ENCODE results near the gene SPG11.

Gene SPG11

DNA sequence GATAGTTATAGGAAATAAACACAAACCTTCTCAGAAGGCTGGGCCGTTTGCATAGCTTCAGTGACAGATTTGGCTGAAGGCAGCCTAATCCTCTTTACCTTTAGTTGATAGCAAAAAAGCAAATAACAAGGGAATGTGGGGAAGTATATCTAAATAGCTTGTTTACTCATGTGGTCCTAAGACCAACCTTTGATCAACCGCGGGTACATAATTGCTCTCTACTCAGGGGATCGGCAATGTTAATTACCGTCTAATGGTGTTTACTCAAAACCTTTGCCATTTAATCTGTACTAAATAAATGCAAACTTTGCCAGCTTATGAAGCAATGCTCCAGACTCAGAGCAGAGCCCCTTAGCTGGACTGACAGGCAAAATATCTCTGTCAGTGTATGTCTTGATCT is 74.9 kb downstream of the SPG11 start:
- peaks cover 94% of the 10 kb centered on the region for H3K36me3 ChIP-seq (ENCODE audit: control insufficient read depth, insufficient read depth, low read length)
- no peak overlapping the region for H3K4me3 ChIP-seq (ENCODE audit: extremely low read depth, insufficient read depth, low read length, poor library complexity, severe bottlenecking)
- H3K9me3 ChIP-seq (ENCODE audit: control insufficient read depth, low read length): no peaks in the 10 kb centered on the region
- H3K27ac ChIP-seq (ENCODE audit: low read depth, low read length, severe bottlenecking): no peak overlapping the region
- 94% methylated on average over 4 of the region's 5 CpGs for WGBS, 2 experiments (ENCODE audit: insufficient coverage in 2 of 2)
- no peaks in the 10 kb centered on the region for H3K4me1 ChIP-seq (ENCODE audit: control insufficient read depth, insufficient read depth, low read length, poor library complexity, severe bottlenecking)

DNA sequence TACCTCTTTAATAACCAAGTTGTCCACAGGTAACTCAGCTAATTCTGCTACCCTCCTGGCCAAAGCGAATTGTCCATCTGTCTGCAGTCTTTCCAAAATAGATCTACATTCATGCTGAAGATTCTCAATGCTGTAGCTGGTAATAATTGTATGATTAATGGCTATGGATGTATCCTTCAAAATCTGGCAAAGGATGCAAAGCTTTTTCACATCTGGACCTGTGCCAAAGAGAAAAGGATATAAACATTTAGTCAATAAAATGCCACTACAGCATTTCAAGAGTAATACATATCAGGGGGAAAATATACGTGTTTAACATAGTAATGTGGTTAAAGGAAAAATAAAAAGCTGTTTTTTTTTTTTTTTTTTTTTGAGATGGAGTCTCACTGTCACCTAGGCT is 77.8 kb downstream of the SPG11 start:
- H3K9me3 ChIP-seq (ENCODE audit: control insufficient read depth, low read length): no peaks in the 10 kb centered on the region
- no peak overlapping the region for H3K27ac ChIP-seq (ENCODE audit: low read depth, low read length, severe bottlenecking)
- H3K36me3 ChIP-seq (ENCODE audit: control insufficient read depth, insufficient read depth, low read length): peaks cover 92% of the 10 kb centered on the region
- no peaks in the 10 kb centered on the region for H3K4me1 ChIP-seq (ENCODE audit: control insufficient read depth, insufficient read depth, low read length, poor library complexity, severe bottlenecking)
- H3K4me3 ChIP-seq (ENCODE audit: extremely low read depth, insufficient read depth, low read length, poor library complexity, severe bottlenecking): no peak overlapping the region
- 100% methylated on average over 1 of the region's 2 CpGs; no CpG with 5 or more reads in 1 of the 2 experiments for WGBS, 2 experiments (ENCODE audit: insufficient coverage in 2 of 2)

DNA sequence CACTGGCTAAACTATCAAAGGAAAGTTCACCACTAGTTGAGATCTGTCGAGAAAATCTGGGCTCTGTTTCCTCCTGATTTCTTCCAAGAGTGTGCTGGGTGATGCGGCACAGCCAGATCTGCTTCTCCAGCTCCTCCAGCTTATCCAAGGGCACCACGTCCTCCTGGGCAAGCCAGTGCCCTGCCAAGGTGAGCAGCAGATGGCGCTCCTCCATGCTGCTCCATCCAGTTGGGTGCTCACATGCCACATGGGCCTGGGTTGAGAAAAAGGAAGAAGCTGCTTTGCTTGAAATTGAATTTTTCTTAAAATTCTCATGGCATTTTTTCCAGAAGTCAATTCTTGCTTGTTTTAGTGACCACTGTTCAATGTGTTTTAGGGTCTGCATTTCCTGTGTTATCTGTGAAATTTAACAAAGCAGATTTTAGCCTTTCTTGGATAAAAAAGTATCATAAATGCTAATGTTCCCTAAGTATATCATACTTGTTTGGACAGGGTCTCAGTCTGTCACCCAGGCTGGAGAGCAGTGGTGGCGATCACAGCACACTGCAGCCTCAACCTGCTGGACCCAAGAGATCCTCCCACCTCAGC is 79.2 kb downstream of the SPG11 start:
- Histone ChIP-seq H3K36me3 (ENCODE audit: control insufficient read depth, insufficient read depth, low read length) (peaks cover 91% of the 10 kb centered on the region), H3K27ac (ENCODE audit: low read depth, low read length, severe bottlenecking) (no peak overlapping the region), H3K4me3 (ENCODE audit: extremely low read depth, insufficient read depth, low read length, poor library complexity, severe bottlenecking) (no peak overlapping the region), H3K4me1 (ENCODE audit: control insufficient read depth, insufficient read depth, low read length, poor library complexity, severe bottlenecking) (no peaks in the 10 kb centered on the region), H3K9me3 (ENCODE audit: control insufficient read depth, low read length) (no peaks in the 10 kb centered on the region)
- 93 to 96% methylated on average over 3 to 4 of the region's 5 CpGs for WGBS, 2 experiments (ENCODE audit: insufficient coverage in 2 of 2)

DNA sequence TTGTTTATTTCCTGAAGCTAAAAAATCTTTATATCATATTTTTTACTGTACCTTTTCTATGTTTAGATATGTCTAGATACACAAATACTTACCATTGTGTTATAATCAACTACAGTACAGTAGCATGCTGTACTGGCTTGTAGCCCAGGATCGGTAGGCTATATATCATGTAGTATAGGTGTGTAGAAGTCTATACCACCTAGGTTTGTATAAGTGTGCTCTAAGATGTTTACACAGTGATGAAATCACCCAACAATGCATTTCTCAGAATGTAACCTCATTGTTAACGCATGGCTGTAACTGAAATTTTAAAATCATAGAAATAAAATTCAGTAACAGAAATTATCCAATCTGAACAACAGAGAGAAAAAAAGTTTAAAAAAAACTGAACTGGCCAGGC is 83.4 kb downstream of the SPG11 start:
- no CpG with 5 or more reads among the region's 2 CpGs for WGBS, 2 experiments (ENCODE audit: insufficient coverage in 2 of 2)
- H3K36me3 ChIP-seq (ENCODE audit: control insufficient read depth, insufficient read depth, low read length): peaks cover 64% of the 10 kb centered on the region
- H3K4me1 ChIP-seq (ENCODE audit: control insufficient read depth, insufficient read depth, low read length, poor library complexity, severe bottlenecking): no peaks in the 10 kb centered on the region
- H3K27ac ChIP-seq (ENCODE audit: low read depth, low read length, severe bottlenecking): no peak overlapping the region
- no peak overlapping the region for H3K4me3 ChIP-seq (ENCODE audit: extremely low read depth, insufficient read depth, low read length, poor library complexity, severe bottlenecking)
- H3K9me3 ChIP-seq (ENCODE audit: control insufficient read depth, low read length): no peaks in the 10 kb centered on the region

DNA sequence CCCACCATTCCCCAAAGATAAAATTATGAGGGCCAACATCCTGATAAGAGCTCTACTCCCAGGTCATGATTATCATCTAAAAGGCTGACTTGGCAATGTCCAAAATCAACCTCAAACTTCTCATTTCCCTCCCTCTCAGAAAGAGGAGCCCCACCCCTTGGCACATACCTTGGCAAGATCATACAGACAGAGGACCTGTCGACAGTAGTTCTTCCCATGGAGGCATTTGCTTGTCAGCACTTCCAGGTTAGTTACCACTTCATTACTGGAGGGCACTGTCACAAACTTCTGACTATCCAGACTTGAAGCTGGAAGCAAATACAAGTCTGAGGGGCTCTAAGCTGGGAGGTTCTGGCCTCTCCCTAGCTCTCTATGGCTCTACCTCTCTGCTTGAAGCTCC is 88.7 kb downstream of the SPG11 start:
- Histone ChIP-seq H3K36me3 (ENCODE audit: control insufficient read depth, insufficient read depth, low read length) (peaks cover 50% of the 10 kb centered on the region), H3K9me3 (ENCODE audit: control insufficient read depth, low read length) (no peaks in the 10 kb centered on the region), H3K27ac (ENCODE audit: low read depth, low read length, severe bottlenecking) (no peak overlapping the region), H3K4me1 (ENCODE audit: control insufficient read depth, insufficient read depth, low read length, poor library complexity, severe bottlenecking) (no peaks in the 10 kb centered on the region), H3K4me3 (ENCODE audit: extremely low read depth, insufficient read depth, low read length, poor library complexity, severe bottlenecking) (no peak overlapping the region)
- WGBS, 2 experiments (ENCODE audit: insufficient coverage in 2 of 2): 83 to 100% methylated on average over 1 of the region's 1 CpG

DNA sequence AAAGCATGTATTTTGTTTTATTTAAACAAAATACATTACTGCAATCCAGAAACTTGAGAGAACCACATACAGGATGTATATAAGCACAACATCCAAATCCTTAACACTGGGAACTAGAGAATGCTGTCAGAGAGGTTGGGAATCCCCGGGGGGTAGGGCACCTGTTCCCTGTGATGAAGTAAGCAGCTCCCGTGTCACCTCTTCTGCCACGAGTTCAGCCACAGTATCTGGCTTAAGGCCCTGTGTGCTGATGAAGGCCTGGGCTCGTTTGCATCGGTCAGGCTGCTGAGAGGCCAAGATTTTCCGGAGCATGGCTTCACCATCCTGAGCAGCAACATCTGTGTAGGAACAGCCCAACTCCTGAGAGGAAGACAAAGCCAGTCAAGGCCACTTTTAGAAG is 90.1 kb downstream of the SPG11 start:
- 88 to 99% methylated on average over 5 to 6 of the region's 6 CpGs for WGBS, 2 experiments (ENCODE audit: insufficient coverage in 2 of 2)
- H3K4me3 ChIP-seq (ENCODE audit: extremely low read depth, insufficient read depth, low read length, poor library complexity, severe bottlenecking): no peak overlapping the region
- H3K4me1 ChIP-seq (ENCODE audit: control insufficient read depth, insufficient read depth, low read length, poor library complexity, severe bottlenecking): no peaks in the 10 kb centered on the region
- H3K27ac ChIP-seq (ENCODE audit: low read depth, low read length, severe bottlenecking): no peak overlapping the region
- peaks cover 50% of the 10 kb centered on the region for H3K36me3 ChIP-seq (ENCODE audit: control insufficient read depth, insufficient read depth, low read length)
- no peaks in the 10 kb centered on the region for H3K9me3 ChIP-seq (ENCODE audit: control insufficient read depth, low read length)

DNA sequence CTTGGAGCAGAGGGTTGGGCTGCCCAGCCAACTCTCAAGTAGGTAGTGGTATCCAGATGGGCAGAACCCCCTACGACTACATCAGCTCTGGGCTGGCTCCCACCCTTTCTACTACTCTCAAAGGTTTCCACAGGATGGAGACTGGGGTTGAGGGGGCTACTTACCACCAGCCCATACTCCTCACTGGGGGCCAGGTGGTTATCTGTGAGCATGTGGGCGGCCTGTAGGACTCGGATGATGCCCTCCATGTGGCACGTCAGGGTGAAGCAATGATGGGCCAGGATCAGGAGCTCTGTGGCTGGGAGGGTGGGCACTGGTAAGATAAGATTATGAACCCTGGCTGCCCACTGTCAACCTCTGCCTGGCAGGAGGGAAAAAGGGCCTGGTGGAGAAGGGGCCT is 93.1 kb downstream of the SPG11 start:
- Histone ChIP-seq H3K36me3 (ENCODE audit: control insufficient read depth, insufficient read depth, low read length) (peaks cover 69% of the 10 kb centered on the region), H3K27ac (ENCODE audit: low read depth, low read length, severe bottlenecking) (no peak overlapping the region), H3K4me1 (ENCODE audit: control insufficient read depth, insufficient read depth, low read length, poor library complexity, severe bottlenecking) (no peaks in the 10 kb centered on the region), H3K4me3 (ENCODE audit: extremely low read depth, insufficient read depth, low read length, poor library complexity, severe bottlenecking) (no peak overlapping the region), H3K9me3 (ENCODE audit: control insufficient read depth, low read length) (peaks cover 5% of the 10 kb centered on the region)
- 96% methylated on average over 3 to 4 of the region's 4 CpGs for WGBS, 2 experiments (ENCODE audit: insufficient coverage in 2 of 2)

DNA sequence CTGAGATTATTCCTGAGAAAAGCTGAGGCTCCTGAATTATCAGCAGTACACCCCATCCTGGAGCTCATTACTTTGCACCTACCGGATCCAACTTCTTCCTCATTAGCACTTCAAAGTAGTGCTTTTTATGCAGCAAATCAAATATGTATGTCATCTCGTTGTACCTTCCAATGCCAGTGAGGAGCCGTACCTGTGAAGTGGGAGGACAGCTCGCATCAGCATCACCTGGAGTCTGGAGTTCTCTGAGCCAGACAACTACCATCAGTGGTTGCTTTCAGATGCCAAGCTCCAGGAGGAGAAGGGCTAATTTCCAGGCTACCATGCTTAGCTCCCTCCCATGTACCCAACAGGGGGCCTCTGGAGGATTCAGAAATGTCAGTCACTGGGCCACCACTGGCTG is 94.1 kb downstream of the SPG11 start:
- peaks cover 15% of the 10 kb centered on the region for H3K9me3 ChIP-seq (ENCODE audit: control insufficient read depth, low read length)
- 98 to 100% methylated on average over 4 of the region's 4 CpGs for WGBS, 2 experiments (ENCODE audit: insufficient coverage in 2 of 2)
- H3K4me3 ChIP-seq (ENCODE audit: extremely low read depth, insufficient read depth, low read length, poor library complexity, severe bottlenecking): no peak overlapping the region
- no peaks in the 10 kb centered on the region for H3K4me1 ChIP-seq (ENCODE audit: control insufficient read depth, insufficient read depth, low read length, poor library complexity, severe bottlenecking)
- no peak overlapping the region for H3K27ac ChIP-seq (ENCODE audit: low read depth, low read length, severe bottlenecking)
- peaks cover 74% of the 10 kb centered on the region for H3K36me3 ChIP-seq (ENCODE audit: control insufficient read depth, insufficient read depth, low read length)

DNA sequence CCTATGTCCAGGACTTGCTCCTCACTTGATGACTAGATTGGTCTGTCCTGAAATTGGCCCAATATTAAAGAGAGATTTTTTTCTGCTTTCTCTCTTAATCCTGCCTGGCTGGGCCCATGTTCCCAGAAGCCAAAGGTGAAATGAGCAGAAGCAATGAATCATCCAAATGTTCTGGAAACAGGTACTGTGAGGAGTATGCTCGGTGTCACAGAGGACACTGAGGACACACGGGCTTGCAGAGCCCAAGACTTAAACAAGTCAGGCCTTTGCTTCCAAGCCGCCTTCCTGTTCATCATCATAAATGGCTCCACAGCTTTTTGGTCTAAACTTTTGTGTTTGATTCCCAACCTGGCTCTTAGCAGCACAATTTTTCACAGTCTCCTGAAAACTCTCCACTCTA is 95.1 kb downstream of the SPG11 start:
- Histone ChIP-seq H3K36me3 (ENCODE audit: control insufficient read depth, insufficient read depth, low read length) (peaks cover 78% of the 10 kb centered on the region), H3K4me3 (ENCODE audit: extremely low read depth, insufficient read depth, low read length, poor library complexity, severe bottlenecking) (no peak overlapping the region), H3K9me3 (ENCODE audit: control insufficient read depth, low read length) (peaks cover 17% of the 10 kb centered on the region), H3K4me1 (ENCODE audit: control insufficient read depth, insufficient read depth, low read length, poor library complexity, severe bottlenecking) (no peaks in the 10 kb centered on the region), H3K27ac (ENCODE audit: low read depth, low read length, severe bottlenecking) (no peak overlapping the region)
- WGBS, 2 experiments (ENCODE audit: insufficient coverage in 2 of 2): 90 to 100% methylated on average over 2 to 3 of the region's 3 CpGs

DNA sequence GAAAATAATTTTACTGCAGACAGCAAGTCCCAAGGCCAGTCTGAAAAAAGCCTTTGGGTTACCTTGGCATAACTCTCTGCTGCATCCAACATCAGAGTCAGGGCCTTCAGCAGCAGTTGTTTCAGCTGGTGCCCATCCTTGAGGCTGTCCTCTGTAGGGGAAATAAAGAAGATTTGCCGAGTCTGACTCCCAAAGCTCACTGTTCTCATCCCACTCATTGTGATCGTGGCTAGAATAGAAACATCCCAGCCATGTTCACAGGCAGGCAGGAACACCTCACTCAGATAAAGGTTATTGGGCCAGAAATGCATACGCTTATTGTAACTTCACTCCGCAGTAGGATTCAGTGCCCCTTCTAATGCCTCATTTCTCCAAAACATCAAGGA is 97.3 kb downstream of the SPG11 start:
- no peaks in the 10 kb centered on the region for H3K4me1 ChIP-seq (ENCODE audit: control insufficient read depth, insufficient read depth, low read length, poor library complexity, severe bottlenecking)
- H3K36me3 ChIP-seq (ENCODE audit: control insufficient read depth, insufficient read depth, low read length): peaks cover 81% of the 10 kb centered on the region
- no peak overlapping the region for H3K4me3 ChIP-seq (ENCODE audit: extremely low read depth, insufficient read depth, low read length, poor library complexity, severe bottlenecking)
- no peak overlapping the region for H3K27ac ChIP-seq (ENCODE audit: low read depth, low read length, severe bottlenecking)
- peaks cover 17% of the 10 kb centered on the region for H3K9me3 ChIP-seq (ENCODE audit: control insufficient read depth, low read length)
- WGBS, 2 experiments (ENCODE audit: insufficient coverage in 2 of 2): 96 to 100% methylated on average over 2 to 3 of the region's 4 CpGs

DNA sequence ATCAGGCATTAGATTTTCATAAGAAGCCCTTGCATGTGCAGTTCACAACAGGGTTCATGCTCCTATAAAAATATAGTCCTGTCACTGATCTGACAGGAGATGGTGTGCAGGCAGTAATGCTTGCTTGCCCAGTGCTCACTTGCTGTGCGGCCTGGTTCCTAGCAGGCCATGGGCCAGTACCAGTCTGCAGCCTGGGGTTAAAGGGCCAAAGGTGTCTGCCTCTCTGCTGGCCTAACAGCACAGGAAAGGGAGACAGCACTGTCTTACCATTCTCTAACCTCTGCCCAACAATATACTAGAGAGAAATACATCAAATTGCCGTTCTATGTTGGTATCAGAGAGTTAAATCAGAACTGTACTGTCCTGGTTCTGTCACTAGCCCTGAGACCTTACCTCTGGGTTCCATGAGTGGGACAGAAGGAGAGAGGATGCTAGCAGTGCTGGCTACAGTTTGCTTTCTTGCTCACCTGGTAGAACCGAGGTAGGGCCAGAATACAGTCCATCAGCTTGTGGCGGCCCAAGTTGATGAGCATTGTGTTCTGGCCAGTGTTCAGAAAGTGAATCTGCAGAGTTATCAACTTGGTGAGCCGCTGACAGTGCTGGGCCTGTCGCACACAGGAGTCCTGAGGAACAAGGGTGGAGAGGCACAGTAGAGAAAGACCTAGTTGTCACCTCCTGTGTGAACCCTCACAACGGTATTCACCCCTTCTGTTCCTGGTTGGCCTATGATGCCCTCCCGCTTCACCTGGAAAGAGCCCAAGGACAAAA is 97.9 kb downstream of the SPG11 start:
- Histone ChIP-seq H3K36me3 (ENCODE audit: control insufficient read depth, insufficient read depth, low read length) (peaks cover 85% of the 10 kb centered on the region), H3K4me1 (ENCODE audit: control insufficient read depth, insufficient read depth, low read length, poor library complexity, severe bottlenecking) (no peaks in the 10 kb centered on the region), H3K9me3 (ENCODE audit: control insufficient read depth, low read length) (peaks cover 17% of the 10 kb centered on the region), H3K27ac (ENCODE audit: low read depth, low read length, severe bottlenecking) (no peak overlapping the region), H3K4me3 (ENCODE audit: extremely low read depth, insufficient read depth, low read length, poor library complexity, severe bottlenecking) (no peak overlapping the region)
- 94 to 100% methylated on average over 7 to 8 of the region's 8 CpGs for WGBS, 2 experiments (ENCODE audit: insufficient coverage in 2 of 2)

Measured in mesodermal cell (in vitro differentiated cells).